ENCODE results near the gene POLN.

DNA sequence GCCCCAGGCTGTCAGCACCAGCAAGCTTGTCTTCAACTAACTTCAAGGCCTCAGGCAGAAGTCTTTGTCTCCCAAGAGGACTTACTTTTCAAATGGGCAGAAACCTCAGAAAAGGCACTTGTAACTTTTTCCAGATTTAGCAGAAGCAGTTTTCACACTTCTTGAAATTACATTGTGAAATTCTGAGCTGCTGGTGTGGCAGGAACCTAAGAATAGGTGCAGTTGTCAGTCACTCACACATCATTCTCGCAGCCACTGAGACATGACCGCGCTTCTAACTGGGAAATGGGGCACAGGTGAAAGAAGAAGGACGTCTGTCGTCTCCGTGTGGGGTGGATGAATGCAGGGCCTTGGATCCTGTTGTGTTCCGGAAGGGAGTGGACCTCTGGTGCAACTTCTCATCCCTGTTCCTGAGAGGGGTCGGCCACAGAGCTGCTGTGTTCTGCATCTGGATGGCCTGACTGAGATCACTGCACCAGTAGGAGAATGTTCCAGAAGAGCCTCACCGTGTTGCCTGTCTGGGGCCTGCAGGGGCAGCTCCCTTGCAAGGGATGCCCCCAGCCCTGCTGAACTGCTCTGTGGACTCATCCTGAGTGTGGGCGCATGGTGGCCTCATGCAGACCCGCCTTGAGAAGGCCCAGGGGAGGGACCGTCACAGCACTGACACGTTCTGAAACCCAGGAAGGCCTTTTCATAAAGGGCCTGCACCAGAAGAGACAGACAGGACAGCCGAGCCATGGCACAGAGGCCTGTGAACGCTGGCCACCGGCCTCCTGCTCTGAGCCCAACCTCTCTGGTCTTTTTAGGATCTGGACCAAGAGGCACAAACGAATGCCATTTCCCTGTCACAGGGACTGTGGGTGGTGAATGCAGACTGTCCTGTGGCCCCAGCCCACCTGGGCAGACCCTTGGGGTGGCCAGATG lies 164.1 kb downstream of the POLN start:
- TF ChIP-seq CTCF (IDR thresholded peaks at IDR 0.05) (no peak), POLR2A (IDR thresholded peaks at IDR 0.05) (no peak)
